ENCODE measurements around the gene PLA2G4A. TPM values are rescaled to one million over a fixed set of nuclear protein-coding genes. Genes with fewer than 3 reads are reported as not detected.

PLA2G4A gene
- total RNA-seq, 2 experiments from 2014 or later: not detected

- H3K27ac ChIP-seq (ENCODE audit: low read depth in 1 of 2, low read length in 2 of 2): no peak overlapping the region
Measured at GRCh38 chr1:187032316-187032981, 203.7 kb downstream of the PLA2G4A start.

GRCh38 chr1:187032982-187033692 is 204.4 kb downstream of the PLA2G4A start:
- intact Hi-C loops (cut with DNase I, micrococcal nuclease): no loop called here
- Mint-ChIP-seq H3K27ac (no peak overlapping the region), H3K4me3 (no peak overlapping the region), H3K27me3 (peaks cover 5% of the 10 kb centered on the region), H3K4me1 (ENCODE audit: low read depth) (no peaks in the 10 kb centered on the region), H3K36me3 (ENCODE audit: low read depth) (no peaks in the 10 kb centered on the region), H3K9me3 (peaks cover 18% of the 10 kb centered on the region)
- no peaks in the 10 kb centered on the region for H3K27me3 ChIP-seq (ENCODE audit: control insufficient read depth in 1 of 2, insufficient read depth in 2 of 2, low read length in 2 of 2)
- CTCF ChIA-PET: no interaction called here
- H3K27ac ChIP-seq (ENCODE audit: low read depth in 1 of 2, low read length in 2 of 2): no peak overlapping the region
- ATAC-seq (ENCODE audit: poor library complexity): no peak
- no peak for TF ChIP-seq CTCF (IDR thresholded peaks at IDR 0.05)
- no peaks in the 10 kb centered on the region for H3K36me3 ChIP-seq (ENCODE audit: insufficient read depth, low read length)
- peaks cover under 1 to 20% of the 10 kb centered on the region in 2 experiments for H3K9me3 ChIP-seq (ENCODE audit: control insufficient read depth in 1 of 2, insufficient read depth in 1 of 2, low read length in 2 of 2)
- no peaks in the 10 kb centered on the region for H3K4me1 ChIP-seq (ENCODE audit: insufficient read depth, low read length)
- DNase-seq: no peak
- no peak overlapping the region for H3K4me3 ChIP-seq (ENCODE audit: low read length)
- POLR2A ChIA-PET: interaction anchor here (0.5 kb wide), 1 partner anchor 35 kb away, joined by 3 read pairs; no protein-coding TSS in a partner anchor

More at GRCh38 chr1:187032316-187032981, 203.7 kb downstream of the PLA2G4A start:
- Mint-ChIP-seq H3K4me3 (no peak overlapping the region), H3K27me3 (peaks cover 5% of the 10 kb centered on the region), H3K4me1 (ENCODE audit: low read depth) (no peaks in the 10 kb centered on the region), H3K36me3 (ENCODE audit: low read depth) (no peaks in the 10 kb centered on the region), H3K27ac (no peak overlapping the region), H3K9me3 (peaks cover 20% of the 10 kb centered on the region)
- POLR2A ChIA-PET: interaction anchor here (0.5 kb wide), 1 partner anchor 34 kb away, joined by 3 read pairs; no protein-coding TSS in a partner anchor
- no peak for TF ChIP-seq CTCF (IDR thresholded peaks at IDR 0.05)
- peaks cover 7 to 23% of the 10 kb centered on the region in 2 experiments for H3K9me3 ChIP-seq (ENCODE audit: control insufficient read depth in 1 of 2, insufficient read depth in 1 of 2, low read length in 2 of 2)
- DNase-seq: no peak
- no peak overlapping the region for H3K4me3 ChIP-seq (ENCODE audit: low read length)
- H3K4me1 ChIP-seq (ENCODE audit: insufficient read depth, low read length): no peaks in the 10 kb centered on the region
- CTCF ChIA-PET: no interaction called here
- H3K27me3 ChIP-seq (ENCODE audit: control insufficient read depth in 1 of 2, insufficient read depth in 2 of 2, low read length in 2 of 2): no peaks in the 10 kb centered on the region
- ATAC-seq (ENCODE audit: poor library complexity): no peak
- intact Hi-C loops (cut with DNase I, micrococcal nuclease): no loop called here
- no peaks in the 10 kb centered on the region for H3K36me3 ChIP-seq (ENCODE audit: insufficient read depth, low read length)

GRCh38 chr1:187033693-187034390 is 205.1 kb downstream of the PLA2G4A start:
- POLR2A ChIA-PET: no interaction called here
- H3K36me3 ChIP-seq (ENCODE audit: insufficient read depth, low read length): no peaks in the 10 kb centered on the region
- ATAC-seq (ENCODE audit: poor library complexity) (no peak), DNase-seq (no peak)
- intact Hi-C loops (cut with DNase I, micrococcal nuclease): no loop called here
- peaks cover 12% of the 10 kb centered on the region for H3K9me3 Mint-ChIP-seq
- H3K27me3 Mint-ChIP-seq: peaks cover 5% of the 10 kb centered on the region
- H3K9me3 ChIP-seq (ENCODE audit: control insufficient read depth in 1 of 2, insufficient read depth in 1 of 2, low read length in 2 of 2): peaks cover 0 to 13% of the 10 kb centered on the region in 2 experiments
- CTCF ChIA-PET: no interaction called here
- H3K27ac Mint-ChIP-seq: no peak overlapping the region
- H3K4me1 ChIP-seq (ENCODE audit: insufficient read depth, low read length): no peaks in the 10 kb centered on the region
- no peak overlapping the region for H3K27ac ChIP-seq (ENCODE audit: low read depth in 1 of 2, low read length in 2 of 2)
- no peaks in the 10 kb centered on the region for H3K27me3 ChIP-seq (ENCODE audit: control insufficient read depth in 1 of 2, insufficient read depth in 2 of 2, low read length in 2 of 2)
- H3K36me3 Mint-ChIP-seq (ENCODE audit: low read depth): no peaks in the 10 kb centered on the region
- TF ChIP-seq CTCF (IDR thresholded peaks at IDR 0.05): no peak
- no peak overlapping the region for H3K4me3 ChIP-seq (ENCODE audit: low read length)
- no peaks in the 10 kb centered on the region for H3K4me1 Mint-ChIP-seq (ENCODE audit: low read depth)
- no peak overlapping the region for H3K4me3 Mint-ChIP-seq

All from CD4-positive, alpha-beta T cell (primary cell).